Body of pancreas (tissue), 4 donors: ENCODE data around the gene SMC3. TPM values are rescaled to one million over a fixed set of nuclear protein-coding genes. Genes with fewer than 3 reads are reported as not detected.

Experiments used
- ATAC-seq: fragments of 150-250 bp; one replicate; pipeline ENCODE4 v1.9.1; 2016
- DNase-seq, 4 donors: peaks; one replicate each; pipeline ENCODE4 v3.0.0-alpha.2; 2019
- H3K27ac ChIP-seq, 4 donors: fragments of 200-600 bp; sonication (generic); 1 replicate in 3 of 4; 2 replicates in 1 of 4; pipeline versions ENCODE4 v1.5.1 to v1.6.1; 2016 to 2019; ENCODE audit warnings: mild to moderate bottlenecking in 1 of 4, mixed read lengths in 1 of 4, moderate library complexity in 1 of 4
- H3K27me3 ChIP-seq, 2 donors: fragments of 200-600 bp; sonication (generic); one replicate each; pipeline ENCODE4 v1.6.0; 2016; ENCODE audit warnings: mild to moderate bottlenecking in 1 of 2
- H3K36me3 ChIP-seq, 2 donors: fragments of 200-600 bp; sonication (generic); replicated peaks in 1 of 2; 2 replicates each; pipeline ENCODE4 v1.5.1; 2016; ENCODE audit warnings: low read depth in 2 of 2; ENCODE audit not compliant: insufficient read depth in 1 of 2
- H3K4me1 ChIP-seq: fragments of 200-600 bp; sonication (generic); one replicate; pipeline ENCODE4 v1.6.0; 2016
- H3K4me3 ChIP-seq, 2 donors: fragments of 200-600 bp; sonication (generic); 1 replicate in 1 of 2; 2 replicates in 1 of 2; pipeline ENCODE4 v1.5.1; 2016 to 2019
- H3K9me3 ChIP-seq, 3 donors: fragments of 200-600 bp; sonication (generic); 1 replicate in 2 of 3; 2 replicates in 1 of 3; pipeline ENCODE4 v1.5.1; 2016
- POLR2A ChIP-seq, 3 donors: fragments of 450-650 bp; IDR thresholded peaks; one replicate each; pipeline ENCODE4 v1.6.1; 2016; ENCODE audit warnings: antibody characterized with exemption in 3 of 3, mild to moderate bottlenecking in 2 of 3
- WGBS, 2 donors: methylation state at CpG; one replicate each; pipeline ENCODE4 v1.1.5; 2017; 5-methylcytosine and 5-hydroxymethylcytosine counted together
- intact Hi-C: fragments of 100-400 bp; cut with DNase I; formaldehyde crosslinking; loops from one replicate; pipeline ENCODE4 v1.15.1; 2023
- total RNA-seq, 2 donors: library from RNA; depleted of rRNA; stranded (reverse); fragments of >200 nt; gene quantifications; one replicate each; pipeline ENCODE4 v1.1.0, GENCODE V29; 2016
- TF ChIP-seq, protein P1 (sequence below), 7 experiments: fragments of 450-650 bp in 4 of 7; fragments of 200-600 bp in 3 of 7; sonication (generic) in 3 of 7; IDR thresholded peaks; one replicate each; pipeline ENCODE4 v1.5.1; 2016 to 2019; ENCODE audit warnings: antibody characterized with exemption in 7 of 7

The SMC3 gene
- total RNA-seq, 2 donors from 2014 or later: 18.4 to 22.1 TPM

DNA sequence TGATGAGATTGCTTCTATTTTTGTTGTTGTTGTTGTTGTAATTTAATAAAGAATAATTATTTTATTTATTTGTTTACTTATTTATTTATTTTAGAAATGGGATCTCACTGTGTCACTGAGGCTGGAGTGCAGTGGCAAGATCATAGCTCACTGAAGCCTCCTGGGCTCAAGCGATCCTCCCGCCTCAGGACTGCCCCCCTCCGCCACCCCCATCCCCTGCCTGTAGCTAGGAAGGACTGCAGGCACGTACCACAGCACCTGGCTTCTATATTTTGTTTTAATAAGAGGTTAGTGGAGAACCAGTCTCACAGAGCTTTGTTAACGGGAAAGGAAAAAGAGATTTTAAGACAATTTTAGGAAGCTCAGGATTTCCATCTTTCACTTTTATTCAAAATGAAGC lies 19.5 kb upstream of the SMC3 start:
- DNase-seq (no peak), ATAC-seq (no peak)
- 46 to 60% methylated on average over 5 of the region's 5 CpGs for WGBS, 2 donors
- H3K4me1 ChIP-seq: no peaks in the 10 kb centered on the region
- H3K36me3 ChIP-seq: no peaks in the 10 kb centered on the region
- TF ChIP-seq, protein P1, sequence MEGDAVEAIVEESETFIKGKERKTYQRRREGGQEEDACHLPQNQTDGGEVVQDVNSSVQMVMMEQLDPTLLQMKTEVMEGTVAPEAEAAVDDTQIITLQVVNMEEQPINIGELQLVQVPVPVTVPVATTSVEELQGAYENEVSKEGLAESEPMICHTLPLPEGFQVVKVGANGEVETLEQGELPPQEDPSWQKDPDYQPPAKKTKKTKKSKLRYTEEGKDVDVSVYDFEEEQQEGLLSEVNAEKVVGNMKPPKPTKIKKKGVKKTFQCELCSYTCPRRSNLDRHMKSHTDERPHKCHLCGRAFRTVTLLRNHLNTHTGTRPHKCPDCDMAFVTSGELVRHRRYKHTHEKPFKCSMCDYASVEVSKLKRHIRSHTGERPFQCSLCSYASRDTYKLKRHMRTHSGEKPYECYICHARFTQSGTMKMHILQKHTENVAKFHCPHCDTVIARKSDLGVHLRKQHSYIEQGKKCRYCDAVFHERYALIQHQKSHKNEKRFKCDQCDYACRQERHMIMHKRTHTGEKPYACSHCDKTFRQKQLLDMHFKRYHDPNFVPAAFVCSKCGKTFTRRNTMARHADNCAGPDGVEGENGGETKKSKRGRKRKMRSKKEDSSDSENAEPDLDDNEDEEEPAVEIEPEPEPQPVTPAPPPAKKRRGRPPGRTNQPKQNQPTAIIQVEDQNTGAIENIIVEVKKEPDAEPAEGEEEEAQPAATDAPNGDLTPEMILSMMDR (IDR thresholded peaks at IDR 0.05): no peak
- TF ChIP-seq POLR2A (IDR thresholded peaks at IDR 0.05): no peak
- no peak overlapping the region for H3K27ac ChIP-seq
- H3K9me3 ChIP-seq: no peaks in the 10 kb centered on the region
- intact Hi-C loops: loop anchor here (10.0 kb wide), 1 partner anchor 193 kb away; no protein-coding TSS in a partner anchor
- no peak overlapping the region for H3K4me3 ChIP-seq
- H3K27me3 ChIP-seq: no peaks in the 10 kb centered on the region

DNA sequence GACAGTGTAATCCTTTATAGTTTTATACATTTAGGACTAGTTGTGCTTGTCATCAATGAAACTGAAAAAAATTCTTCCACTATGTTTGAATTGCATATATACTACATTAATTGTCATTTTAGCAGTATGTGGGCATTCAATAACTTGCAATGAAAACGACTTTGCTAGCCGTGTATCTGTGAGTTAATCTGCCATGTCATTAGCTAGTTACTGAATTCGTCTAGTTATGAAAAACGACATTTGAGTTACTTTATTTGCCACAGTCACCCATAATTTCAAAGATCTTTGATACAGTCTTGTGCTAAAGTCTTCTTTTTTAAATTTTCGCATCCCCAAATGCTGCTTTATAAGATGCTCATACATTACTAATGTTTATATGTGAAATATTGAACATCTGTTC lies 18.3 kb upstream of the SMC3 start:
- ATAC-seq: no peak
- no peak overlapping the region for H3K27ac ChIP-seq
- intact Hi-C loops: loop anchor here (10.0 kb wide), 1 partner anchor 194 kb away; no protein-coding TSS in a partner anchor
- no peaks in the 10 kb centered on the region for H3K27me3 ChIP-seq
- 46 to 60% methylated on average over 5 of the region's 5 CpGs for WGBS, 2 donors
- H3K4me3 ChIP-seq: no peak overlapping the region
- no peak for DNase-seq
- H3K36me3 ChIP-seq: no peaks in the 10 kb centered on the region
- TF ChIP-seq POLR2A (IDR thresholded peaks at IDR 0.05): no peak
- TF ChIP-seq, protein P1 (IDR thresholded peaks at IDR 0.05): no peak
- H3K4me1 ChIP-seq: no peaks in the 10 kb centered on the region
- H3K9me3 ChIP-seq: no peaks in the 10 kb centered on the region

DNA sequence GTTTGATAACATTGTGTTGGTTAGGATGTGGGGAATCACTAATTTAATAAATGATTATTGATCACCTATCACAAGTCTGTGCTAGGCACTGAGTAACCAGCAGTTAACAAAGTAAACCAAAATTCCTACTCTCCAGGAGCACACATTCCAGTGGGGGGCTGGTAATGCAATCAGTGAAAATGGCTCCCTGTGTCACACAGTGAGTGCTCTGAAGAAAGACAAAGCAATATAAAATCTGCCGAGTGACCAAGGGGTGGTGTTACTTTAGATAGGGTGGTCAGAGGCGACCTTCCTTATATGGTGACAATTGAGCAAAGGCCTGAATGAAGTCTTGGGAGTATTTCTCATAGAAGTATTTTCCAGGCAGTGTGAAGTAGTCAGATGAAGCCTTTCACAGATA lies 13.6 kb upstream of the SMC3 start:
- Histone ChIP-seq H3K9me3 (no peaks in the 10 kb centered on the region), H3K27me3 (no peaks in the 10 kb centered on the region), H3K36me3 (no peaks in the 10 kb centered on the region), H3K4me1 (peaks cover 5% of the 10 kb centered on the region), H3K4me3 (no peak overlapping the region), H3K27ac (peak overlapping the region in 3 of 4 donors; percentile 70 to 78 (median 74))
- peak; percentile 88 for ATAC-seq
- 26 to 44% methylated on average over 2 of the region's 2 CpGs for WGBS, 2 donors
- peak in 2 of 4 donors; percentile 21 to 23 for DNase-seq
- TF ChIP-seq POLR2A (IDR thresholded peaks at IDR 0.05): no peak
- TF ChIP-seq, protein P1 (IDR thresholded peaks at IDR 0.05): no peak
- intact Hi-C loops: no loop called here

- no peak for DNase-seq
- intact Hi-C loops: no loop called here
Observed at GRCh38 chr10:110556296-110556695, 11.2 kb upstream of the SMC3 start.

More at GRCh38 chr10:110556296-110556695, 11.2 kb upstream of the SMC3 start:
- H3K4me1 ChIP-seq: peaks cover 5% of the 10 kb centered on the region
- H3K4me3 ChIP-seq: no peak overlapping the region
- peak; percentile 24 for ATAC-seq
- 67 to 75% methylated on average over 1 of the region's 1 CpG for WGBS, 2 donors
- no peaks in the 10 kb centered on the region for H3K36me3 ChIP-seq
- H3K27me3 ChIP-seq: no peaks in the 10 kb centered on the region
- TF ChIP-seq POLR2A (IDR thresholded peaks at IDR 0.05): no peak
- TF ChIP-seq, protein P1 (IDR thresholded peaks at IDR 0.05): no peak
- H3K9me3 ChIP-seq: no peaks in the 10 kb centered on the region
- H3K27ac ChIP-seq: peak overlapping the region in 2 of 4 donors; percentile 6 to 74
